Mucosa of rectum (tissue), 2 donors: ENCODE measurements around the gene SPNS1.
"Not testable (repeated sequence)": the region's sequence is repeated elsewhere in the genome, so short reads cannot be mapped to it uniquely, and the experiment has no call there.

Source experiments
- H3K27ac ChIP-seq, 2 donors: one replicate each; pipeline ENCODE4 v1.7.0; 2013; ENCODE audit warnings: inconsistent platforms in 2 of 2, low read depth in 2 of 2, low read length in 2 of 2
- H3K27me3 ChIP-seq, 2 donors: one replicate each; pipeline ENCODE4 v1.7.0; 2013; ENCODE audit warnings: low read length in 2 of 2; ENCODE audit not compliant: control insufficient read depth in 2 of 2, insufficient read depth in 2 of 2
- H3K36me3 ChIP-seq, 2 donors: one replicate each; pipeline ENCODE4 v1.7.0; 2013; ENCODE audit warnings: low read length in 2 of 2; ENCODE audit not compliant: control insufficient read depth in 2 of 2, insufficient read depth in 2 of 2
- H3K4me1 ChIP-seq, 2 donors: one replicate each; pipeline ENCODE4 v1.7.0; 2013; ENCODE audit warnings: low read length in 2 of 2, mild to moderate bottlenecking in 1 of 2; ENCODE audit not compliant: control insufficient read depth in 2 of 2, insufficient read depth in 2 of 2
- H3K4me3 ChIP-seq, 2 donors: one replicate each; pipeline ENCODE4 v1.7.0; 2013; ENCODE audit warnings: low read length in 2 of 2
- H3K9ac ChIP-seq, 2 donors: one replicate each; pipeline ENCODE4 v1.7.0; 2013; ENCODE audit warnings: low read length in 2 of 2, low read depth in 1 of 2, mild to moderate bottlenecking in 1 of 2
- H3K9me3 ChIP-seq, 2 donors: one replicate each; pipeline ENCODE4 v1.7.0; 2013; ENCODE audit warnings: low read length in 2 of 2; ENCODE audit not compliant: control insufficient read depth in 2 of 2
- donor health status: healthy.
- donor health status: Normal muscosa, but diverticular disease.

SPNS1 gene

GRCh38 chr16:28951410-28951943 lies 23.1 kb upstream of the SPNS1 start:
- H3K9ac ChIP-seq = peak overlapping the region; percentile 79 to 87
- no peaks in the 10 kb centered on the region for H3K9me3 ChIP-seq
- H3K27me3 ChIP-seq = no peaks in the 10 kb centered on the region
- peak overlapping the region; percentile 87 for H3K27ac ChIP-seq
- peak overlapping the region; percentile 74 to 80 for H3K4me3 ChIP-seq
- H3K36me3 ChIP-seq = peaks cover 19 to 29% of the 10 kb centered on the region in 2 donors
- peaks cover 9 to 13% of the 10 kb centered on the region in 2 donors for H3K4me1 ChIP-seq

- Histone ChIP-seq H3K4me3 (no peak overlapping the region), H3K36me3 (peaks cover 58 to 71% of the 10 kb centered on the region in 2 donors), H3K4me1 (no peaks in the 10 kb centered on the region), H3K9me3 (no peaks in the 10 kb centered on the region), H3K27me3 (no peaks in the 10 kb centered on the region), H3K27ac (no peak overlapping the region), H3K9ac (no peak overlapping the region)
Measured at GRCh38 chr16:28958216-28958615, 16.4 kb upstream of the SPNS1 start.

- no peak overlapping the region for H3K4me3 ChIP-seq
Measured at GRCh38 chr16:28958836-28959235, 15.7 kb upstream of the SPNS1 start.

GRCh38 chr16:28964072-28964471 lies 10.5 kb upstream of the SPNS1 start:
- no peak overlapping the region for H3K27ac ChIP-seq
- H3K4me3 ChIP-seq = no peak overlapping the region
- H3K36me3 ChIP-seq = peaks cover 45 to 47% of the 10 kb centered on the region in 2 donors

More at GRCh38 chr16:28958836-28959235, 15.7 kb upstream of the SPNS1 start:
- Histone ChIP-seq H3K9ac (no peak overlapping the region), H3K9me3 (no peaks in the 10 kb centered on the region), H3K36me3 (peaks cover 64 to 72% of the 10 kb centered on the region in 2 donors), H3K27ac (no peak overlapping the region), H3K4me1 (no peaks in the 10 kb centered on the region), H3K27me3 (no peaks in the 10 kb centered on the region)

GRCh38 chr16:28964496-28964895 lies 10.1 kb upstream of the SPNS1 start:
- Histone ChIP-seq H3K9me3 (no peaks in the 10 kb centered on the region), H3K36me3 (peaks cover 41 to 44% of the 10 kb centered on the region in 2 donors), H3K27me3 (no peaks in the 10 kb centered on the region), H3K27ac (no peak overlapping the region), H3K9ac (no peak overlapping the region), H3K4me1 (no peaks in the 10 kb centered on the region), H3K4me3 (no peak overlapping the region)

More at GRCh38 chr16:28964072-28964471, 10.5 kb upstream of the SPNS1 start:
- Histone ChIP-seq H3K9me3 (no peaks in the 10 kb centered on the region), H3K4me1 (no peaks in the 10 kb centered on the region), H3K9ac (no peak overlapping the region), H3K27me3 (no peaks in the 10 kb centered on the region)

GRCh38 chr16:28967156-28967555 lies 7.4 kb upstream of the SPNS1 start:
- Histone ChIP-seq H3K4me1 (no peaks in the 10 kb centered on the region), H3K27ac (no peak overlapping the region)

GRCh38 chr16:28969696-28970095 lies 4.9 kb upstream of the SPNS1 start:
- not testable (repeated sequence) for H3K9ac ChIP-seq, H3K36me3 ChIP-seq, H3K4me3 ChIP-seq, H3K9me3 ChIP-seq, H3K27ac ChIP-seq, H3K27me3 ChIP-seq, H3K4me1 ChIP-seq

More at GRCh38 chr16:28967156-28967555, 7.4 kb upstream of the SPNS1 start:
- no peak overlapping the region for H3K4me3 ChIP-seq
- H3K9me3 ChIP-seq = no peaks in the 10 kb centered on the region
- H3K36me3 ChIP-seq = peaks cover 27 to 30% of the 10 kb centered on the region in 2 donors
- H3K9ac ChIP-seq = no peak overlapping the region
- H3K27me3 ChIP-seq = no peaks in the 10 kb centered on the region

- Histone ChIP-seq H3K9ac (peak overlapping the region; percentile 68 to 72), H3K4me3 (peak overlapping the region; percentile 77 to 87), H3K36me3 (peaks cover 5 to 8% of the 10 kb centered on the region in 2 donors), H3K9me3 (no peaks in the 10 kb centered on the region), H3K27me3 (no peaks in the 10 kb centered on the region), H3K4me1 (peaks cover 14 to 16% of the 10 kb centered on the region in 2 donors), H3K27ac (peak overlapping the region; percentile 49 to 69)
Measured at GRCh38 chr16:28974007-28974436, 556 bp upstream of the SPNS1 start.

GRCh38 chr16:28975158-28975599 lies 601 bp downstream of the SPNS1 start:
- no peaks in the 10 kb centered on the region for H3K27me3 ChIP-seq
- peak overlapping the region; percentile 72 to 74 for H3K9ac ChIP-seq
- peak overlapping the region in 1 of 2 donors; percentile 49 for H3K27ac ChIP-seq
- H3K36me3 ChIP-seq = peaks cover 8 to 12% of the 10 kb centered on the region in 2 donors
- H3K4me3 ChIP-seq = peak overlapping the region; percentile 77 to 87
- no peaks in the 10 kb centered on the region for H3K9me3 ChIP-seq
- H3K4me1 ChIP-seq = peaks cover 14 to 16% of the 10 kb centered on the region in 2 donors

- H3K27me3 ChIP-seq = no peaks in the 10 kb centered on the region
- no peak overlapping the region for H3K4me3 ChIP-seq
- peaks cover 15 to 33% of the 10 kb centered on the region in 2 donors for H3K36me3 ChIP-seq
- H3K9me3 ChIP-seq = no peaks in the 10 kb centered on the region
- no peak overlapping the region for H3K9ac ChIP-seq
- H3K4me1 ChIP-seq = peaks cover 14 to 16% of the 10 kb centered on the region in 2 donors
- H3K27ac ChIP-seq = no peak overlapping the region
Measured at GRCh38 chr16:28977703-28978662, 3.4 kb downstream of the SPNS1 start.
